GM12873 (cell line): ENCODE data around the gene RIPK1.

Experiments
- TF ChIP-seq, protein P1 (sequence below): IDR thresholded peaks from 2 replicates; pipeline ENCODE4 v1.5.1; 2012; ENCODE audit warnings: low read depth, mild to moderate bottlenecking, moderate library complexity, low read length, control low read depth; ENCODE audit not compliant: insufficient read depth; ENCODE audit errors: missing control alignments

RIPK1 gene

DNA sequence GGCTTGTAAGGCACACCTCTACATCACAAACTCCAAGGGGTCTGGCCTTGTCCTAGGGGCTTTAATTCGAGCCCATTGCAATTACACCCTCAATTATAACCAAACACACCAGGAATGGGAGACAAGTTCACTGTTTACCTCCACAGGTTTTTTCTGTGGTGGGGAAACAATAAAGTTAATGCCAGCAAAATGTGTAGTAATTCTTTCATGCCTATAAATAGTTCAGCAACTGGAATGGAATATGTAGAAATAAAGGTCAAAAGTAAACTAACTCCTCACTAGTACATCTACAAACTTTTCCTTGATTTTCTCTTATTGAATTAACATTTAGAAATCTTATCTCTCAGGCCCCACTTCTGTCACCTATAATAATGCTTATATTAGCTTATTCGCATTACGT lies 27.1 kb upstream of the RIPK1 start:
- TF ChIP-seq, protein P1, sequence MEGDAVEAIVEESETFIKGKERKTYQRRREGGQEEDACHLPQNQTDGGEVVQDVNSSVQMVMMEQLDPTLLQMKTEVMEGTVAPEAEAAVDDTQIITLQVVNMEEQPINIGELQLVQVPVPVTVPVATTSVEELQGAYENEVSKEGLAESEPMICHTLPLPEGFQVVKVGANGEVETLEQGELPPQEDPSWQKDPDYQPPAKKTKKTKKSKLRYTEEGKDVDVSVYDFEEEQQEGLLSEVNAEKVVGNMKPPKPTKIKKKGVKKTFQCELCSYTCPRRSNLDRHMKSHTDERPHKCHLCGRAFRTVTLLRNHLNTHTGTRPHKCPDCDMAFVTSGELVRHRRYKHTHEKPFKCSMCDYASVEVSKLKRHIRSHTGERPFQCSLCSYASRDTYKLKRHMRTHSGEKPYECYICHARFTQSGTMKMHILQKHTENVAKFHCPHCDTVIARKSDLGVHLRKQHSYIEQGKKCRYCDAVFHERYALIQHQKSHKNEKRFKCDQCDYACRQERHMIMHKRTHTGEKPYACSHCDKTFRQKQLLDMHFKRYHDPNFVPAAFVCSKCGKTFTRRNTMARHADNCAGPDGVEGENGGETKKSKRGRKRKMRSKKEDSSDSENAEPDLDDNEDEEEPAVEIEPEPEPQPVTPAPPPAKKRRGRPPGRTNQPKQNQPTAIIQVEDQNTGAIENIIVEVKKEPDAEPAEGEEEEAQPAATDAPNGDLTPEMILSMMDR: no peak

DNA sequence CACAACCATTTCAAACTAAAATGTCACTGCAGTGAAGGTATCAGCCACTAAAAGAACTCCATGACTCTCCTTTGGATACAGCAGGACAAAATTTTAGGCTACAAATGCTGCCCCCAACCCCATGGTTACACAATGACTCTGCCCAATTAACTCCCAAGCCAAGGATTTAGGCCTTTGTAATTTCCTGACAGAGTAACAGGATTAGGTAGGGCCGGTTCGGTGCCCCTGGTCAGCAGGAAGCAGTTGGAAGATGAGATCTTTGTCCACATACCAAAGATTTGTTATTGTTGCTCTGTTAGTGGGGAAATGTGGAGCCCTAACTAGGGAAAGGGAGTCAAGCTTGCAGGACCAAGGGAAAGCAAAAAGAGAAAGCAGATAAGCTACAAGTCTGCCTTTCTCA lies 26.7 kb upstream of the RIPK1 start:
- TF ChIP-seq, protein P1: no peak

DNA sequence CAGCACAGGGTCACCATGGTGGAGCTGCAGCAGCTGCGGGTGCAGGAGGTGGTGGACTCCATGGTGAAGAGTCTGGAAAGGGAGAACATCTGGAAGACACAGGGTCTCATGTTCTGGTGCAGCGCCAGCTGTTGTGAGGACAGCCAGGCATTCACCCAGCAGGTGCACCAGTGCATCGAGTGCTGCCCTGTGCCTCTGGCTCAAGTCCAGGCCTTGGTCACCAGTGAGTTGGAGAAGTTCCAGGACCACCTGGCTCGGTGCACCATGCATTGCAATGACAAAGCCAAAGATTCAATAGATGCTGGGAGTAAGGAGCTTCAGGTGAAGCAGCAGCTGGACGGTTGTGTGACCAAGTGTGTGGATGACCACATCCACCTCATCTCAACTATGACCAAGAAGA lies 22.9 kb upstream of the RIPK1 start:
- TF ChIP-seq, protein P1: no peak

DNA sequence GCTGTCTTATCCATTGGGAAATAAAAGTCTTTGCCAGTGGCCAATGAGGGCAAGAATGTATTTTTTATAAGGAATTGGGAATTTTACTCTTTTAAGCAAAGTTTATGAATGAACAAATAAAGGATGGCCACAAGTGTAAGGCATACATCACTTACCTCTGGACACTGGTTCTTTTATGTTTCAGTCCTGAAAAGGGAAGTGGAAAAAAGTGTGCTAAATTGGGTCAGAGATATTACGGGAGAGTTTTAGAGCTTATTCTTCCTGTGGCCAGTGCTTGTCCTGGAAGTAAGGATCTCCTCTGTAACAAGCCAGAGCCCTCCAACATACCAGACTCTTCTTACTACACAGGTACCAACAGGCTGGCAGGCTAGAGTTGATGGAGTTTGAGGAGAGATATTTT lies 22.5 kb upstream of the RIPK1 start:
- TF ChIP-seq, protein P1: no peak

DNA sequence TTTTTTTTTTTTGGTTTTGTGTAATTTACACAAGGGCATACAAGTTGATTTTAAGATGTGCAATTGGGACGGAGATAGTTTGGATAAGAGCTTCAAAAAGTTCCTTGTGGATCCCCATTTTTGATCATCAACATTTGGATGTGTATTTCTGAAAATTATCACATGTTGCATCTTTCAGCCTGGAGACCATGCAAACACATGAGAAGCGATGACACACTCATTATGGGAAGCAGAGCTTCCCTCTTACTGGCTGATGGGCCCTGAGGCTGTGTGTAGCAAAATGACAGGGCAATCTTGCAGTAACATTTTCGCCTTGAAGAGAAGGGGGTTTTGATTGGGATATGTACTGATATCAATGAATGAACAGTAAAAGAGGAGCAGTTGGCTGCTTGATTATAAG lies 22.0 kb upstream of the RIPK1 start:
- TF ChIP-seq, protein P1: no peak

DNA sequence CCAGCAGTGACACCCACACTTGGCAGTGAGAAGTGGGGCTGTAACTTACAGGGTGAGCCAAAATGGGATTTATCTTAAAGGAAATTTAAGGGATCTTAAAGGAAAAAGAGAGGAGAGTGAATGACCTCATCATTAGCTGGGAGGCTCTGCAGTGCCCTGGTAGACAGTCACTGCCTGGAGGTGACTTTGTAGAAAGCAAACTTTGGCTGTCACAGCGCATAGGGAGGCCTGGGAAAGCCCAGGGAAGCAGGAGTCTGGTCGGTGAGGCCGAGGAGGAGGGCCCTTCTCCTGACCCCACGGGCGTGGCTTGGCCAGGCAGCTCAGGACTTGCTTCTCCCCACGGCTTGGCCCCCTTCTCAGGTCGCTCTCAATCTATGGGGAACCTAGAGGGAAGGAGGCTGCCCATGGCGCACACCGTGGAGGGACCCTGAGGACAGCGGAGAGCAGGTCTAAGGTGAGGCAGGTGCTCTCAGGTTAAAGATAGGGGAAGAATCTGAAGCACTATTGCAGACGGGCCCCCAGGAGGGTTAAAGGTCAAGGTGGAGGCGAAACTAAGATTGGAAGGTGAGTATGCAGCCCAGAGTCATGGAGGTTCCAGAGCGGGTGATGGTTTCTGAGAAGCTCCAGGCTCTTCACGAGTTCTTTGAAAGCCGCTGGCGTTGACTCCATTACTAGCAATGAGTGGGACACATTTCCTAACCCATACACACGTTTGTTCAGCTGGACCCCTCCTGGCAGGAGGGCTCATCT lies 15.6 kb upstream of the RIPK1 start:
- TF ChIP-seq, protein P1: no peak

- TF ChIP-seq, protein P1: no peak
These were observed 15.1 kb upstream of the RIPK1 start for GRCh38 chr6:3053231-3053508.
